Ecto neural progenitor cell (in vitro differentiated cells): ENCODE measurements around the gene NCAN.

Experiments
- DNase-seq: peaks from one replicate; pipeline ENCODE4 v3.0.0-alpha.2; 2018; ENCODE audit warnings: low spot score

NCAN gene

GRCh38 chr19:19285686-19286085, 73.9 kb downstream of the NCAN start:
- no peak for DNase-seq

DNA sequence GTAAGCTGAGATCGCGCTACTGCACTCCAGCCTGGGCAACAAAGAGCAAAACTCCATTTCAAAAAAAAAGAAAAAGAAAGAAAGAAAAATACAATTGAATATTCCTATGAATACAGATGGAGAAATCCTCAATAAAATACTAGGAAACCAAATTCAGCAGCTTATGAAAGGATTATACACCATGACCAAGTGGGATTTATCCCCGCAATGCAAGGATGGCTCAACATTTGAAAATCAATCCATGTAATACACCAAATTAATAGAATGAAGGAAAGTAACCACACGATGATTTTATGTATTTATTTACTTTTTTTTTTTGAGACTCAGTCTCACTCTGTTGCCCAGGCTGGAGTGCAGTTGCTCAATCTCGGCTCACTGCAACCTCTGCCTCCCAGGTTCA, 80.8 kb downstream of the NCAN start:
- DNase-seq, result no peak

DNA sequence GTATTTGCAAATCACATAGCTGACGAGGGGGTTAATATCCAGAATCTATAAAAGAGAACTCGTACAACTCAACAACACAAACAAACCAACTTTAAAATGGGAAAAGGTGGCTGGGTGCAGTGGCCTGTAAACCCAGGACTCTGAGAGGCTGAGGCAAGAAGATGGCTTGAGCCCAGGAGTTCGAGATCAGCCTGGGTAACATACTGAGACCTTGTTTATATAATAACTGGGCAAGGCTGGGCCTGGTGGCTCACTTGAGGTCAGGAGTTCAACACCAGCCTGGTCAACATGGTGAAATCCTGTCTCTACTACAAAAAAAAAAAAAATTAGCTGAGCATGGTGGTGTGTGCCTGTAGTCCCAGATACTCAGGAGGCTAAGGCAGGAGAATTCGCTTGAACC, 83.2 kb downstream of the NCAN start:
- DNase-seq, result no peak

GRCh38 chr19:19296953-19297689, 85.4 kb downstream of the NCAN start:
- no peak for DNase-seq

GRCh38 chr19:19297759-19298158, 86.0 kb downstream of the NCAN start:
- no peak for DNase-seq

DNA sequence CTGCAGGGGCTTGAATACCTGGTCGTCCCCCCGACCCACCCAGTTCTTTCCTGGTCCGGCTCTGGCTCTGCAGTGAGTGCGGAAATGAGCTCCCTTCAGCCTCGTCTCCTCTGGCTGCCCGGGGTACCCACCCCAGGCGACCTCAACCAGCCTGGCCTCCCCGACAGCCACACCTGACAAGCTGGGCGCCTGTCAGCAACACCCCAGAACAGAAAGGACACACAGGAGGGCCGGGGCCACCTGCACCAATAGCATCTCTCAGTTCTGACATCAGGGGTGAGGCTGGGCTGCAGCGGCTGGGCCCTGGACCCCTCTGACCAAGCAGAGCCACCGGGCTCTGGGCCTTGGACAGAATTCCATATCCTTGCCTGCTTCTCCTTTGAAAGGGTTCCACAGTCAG, 88.9 kb downstream of the NCAN start:
- no peak for DNase-seq
